A549 (cell line): ENCODE results near the gene KRTAP12-2. TPM values are rescaled to one million over a fixed set of nuclear protein-coding genes. Genes with fewer than 3 reads are reported as not detected.
A peak's percentile ranks its signal among the peaks of the same experiment; 100 is the strongest.

Experiments used
- ATAC-seq, 2 experiments: fragments of 200-7000 bp in 1 of 2; fragments of >200 bp in 1 of 2; cut with Nextera tagmentation in 1 of 2; cut with Tn5 transposase in 1 of 2; 3 replicates each; pipeline versions ENCODE4 v1.8.0 to v1.9.1; 2018 to 2020; ENCODE audit warnings: mild to moderate bottlenecking in 1 of 2, moderate library complexity in 1 of 2
- CTCF ChIA-PET: fragments of 300-600 bp; sonication (Branson Sonifier 250); formaldehyde crosslinking; extraction: SDS; loops from one replicate; lab custom pipeline; 2021; ENCODE audit warnings: antibody characterized with exemption, inconsistent platforms; lab: Yijun Ruan, JAX
- POLR2A ChIA-PET: fragments of 350-600 bp; formaldehyde crosslinking; extraction: SDS; loops from one replicate; lab custom pipeline; 2021; ENCODE audit warnings: antibody characterized with exemption, inconsistent platforms; lab: Yijun Ruan, JAX
- DNase-seq, 2 experiments: peaks; one replicate each; pipeline versions ENCODE4 v3.0.0 to v3.0.0-alpha.2; 2011 to 2016; ENCODE audit warnings: low read depth in 1 of 2, low spot score in 1 of 2
- FAIRE-seq: peaks from 2 replicates; lab custom pipeline; 2011; peaks lifted over from hg19 to GRCh38; lab: Jason Lieb, UNC
- H3K27ac ChIP-seq, 2 experiments: fragments of >200 bp; sonication (Bioruptor Twin); formaldehyde crosslinking; 3 replicates each; pipeline ENCODE4 v1.5.1; 2016 to 2017
- H3K4me1 ChIP-seq: fragments of >200 bp; sonication (Bioruptor Twin); formaldehyde crosslinking; 3 replicates; pipeline ENCODE4 v1.6.1; 2016
- H3K4me2 ChIP-seq: fragments of >200 bp; sonication (Bioruptor Twin); formaldehyde crosslinking; 3 replicates; pipeline ENCODE4 v1.6.1; 2016
- H3K4me3 ChIP-seq: fragments of >200 bp; sonication (Bioruptor Twin); formaldehyde crosslinking; 3 replicates; pipeline ENCODE4 v1.5.1; 2016
- H3K9me3 ChIP-seq: fragments of >200 bp; sonication (Bioruptor Twin); formaldehyde crosslinking; 3 replicates; pipeline ENCODE4 v1.6.1; 2016
- ATOH8 ChIP-seq: fragments of 250-450 bp; sonication (Bioruptor Pico); IDR thresholded peaks from 2 replicates; pipeline ENCODE4 v1.5.0; 2020; ENCODE audit warnings: low read depth, mild to moderate bottlenecking, moderate library complexity
- BHLHE40 ChIP-seq: IDR thresholded peaks from 2 replicates; pipeline ENCODE4 v1.6.1; 2012; ENCODE audit warnings: low read depth, low read length, inconsistent platforms
- CBX8 ChIP-seq: fragments of 200-600 bp; sonication (generic); IDR thresholded peaks from 2 replicates; pipeline ENCODE4 v1.6.1; 2016
- CHD2 ChIP-seq: fragments of 150-350 bp; IDR thresholded peaks from 2 replicates; pipeline ENCODE4 v1.6.1; 2014; ENCODE audit warnings: low read length; ENCODE audit not compliant: partially characterized antibody
- E2F6 ChIP-seq: IDR thresholded peaks from 2 replicates; pipeline ENCODE4 v1.6.1; 2012; ENCODE audit warnings: low read depth, borderline replicate concordance
- EHMT2 ChIP-seq: fragments of 200-600 bp; sonication (generic); IDR thresholded peaks from 2 replicates; pipeline ENCODE4 v1.6.1; 2016; ENCODE audit warnings: antibody characterized with exemption, low read depth, mild to moderate bottlenecking, moderate library complexity
- EP300 ChIP-seq, 2 experiments: fragments of >200 bp; sonication (Bioruptor Twin); formaldehyde crosslinking; IDR thresholded peaks; 2 replicates in 1 of 2; 3 replicates in 1 of 2; pipeline ENCODE4 v1.6.1; 2016 to 2017
- FOSB ChIP-seq: fragments of 250-450 bp; sonication (Bioruptor Pico); IDR thresholded peaks from 2 replicates; pipeline ENCODE4 v1.5.0; 2020; ENCODE audit warnings: mild to moderate bottlenecking, moderate library complexity
- KDM1A ChIP-seq: fragments of 200-600 bp; sonication (generic); IDR thresholded peaks from 2 replicates; pipeline ENCODE4 v1.6.1; 2016; ENCODE audit warnings: low read depth, mild to moderate bottlenecking
- MAFK ChIP-seq: fragments of 450-650 bp; IDR thresholded peaks from 2 replicates; pipeline ENCODE4 v1.6.1; 2014; ENCODE audit not compliant: partially characterized antibody
- MAX ChIP-seq: IDR thresholded peaks from 2 replicates; pipeline ENCODE4 v1.6.1; 2012
- MYC ChIP-seq: IDR thresholded peaks from 2 replicates; pipeline ENCODE4 v1.6.1; 2012; ENCODE audit warnings: mild to moderate bottlenecking, inconsistent platforms, low read length, improper control_type of control experiment, borderline replicate concordance
- NFE2L2 ChIP-seq: fragments of 150-350 bp; conservative IDR thresholded peaks from 2 replicates; pipeline ENCODE4 v1.6.1; 2014; ENCODE audit warnings: low read length
- NPAS2 ChIP-seq: fragments of 250-450 bp; sonication (Bioruptor Pico); IDR thresholded peaks from 2 replicates; pipeline ENCODE4 v1.8.0; 2022; ENCODE audit warnings: mild to moderate bottlenecking, moderate library complexity, borderline replicate concordance
- POLR2A ChIP-seq: IDR thresholded peaks from 2 replicates; pipeline ENCODE4 v1.6.1; 2012; ENCODE audit warnings: mild to moderate bottlenecking, low read length
- POLR2AphosphoS2 ChIP-seq: conservative IDR thresholded peaks from 2 replicates; pipeline ENCODE4 v1.6.1; 2012; ENCODE audit warnings: low read length, improper control_type of control experiment, inconsistent platforms
- RAD21 ChIP-seq, 2 experiments: fragments of >200 bp in 1 of 2; sonication (Bioruptor Twin) in 1 of 2; formaldehyde crosslinking in 1 of 2; IDR thresholded peaks in 1 of 2; conservative IDR thresholded peaks in 1 of 2; 2 replicates in 1 of 2; 3 replicates in 1 of 2; pipeline ENCODE4 v1.6.1; 2012 to 2018; ENCODE audit warnings: inconsistent platforms in 1 of 2
- RFX5 ChIP-seq: fragments of 450-650 bp; IDR thresholded peaks from 2 replicates; pipeline ENCODE4 v1.7.1; 2014; ENCODE audit warnings: antibody characterized with exemption, mild to moderate bottlenecking, moderate library complexity
- SMC3 ChIP-seq: fragments of >200 bp; sonication (Bioruptor Twin); formaldehyde crosslinking; IDR thresholded peaks from 3 replicates; pipeline ENCODE4 v1.6.1; 2018; ENCODE audit warnings: inconsistent platforms
- ZFP36 ChIP-seq: fragments of 450-650 bp; IDR thresholded peaks from 2 replicates; pipeline ENCODE4 v1.6.1; 2014; ENCODE audit warnings: borderline replicate concordance; ENCODE audit not compliant: partially characterized antibody
- WGBS: methylation state at CpG from one replicate; pipeline ENCODE4 v1.1.6; 2017; ENCODE audit errors: missing lambda C conversion rate; 5-methylcytosine and 5-hydroxymethylcytosine counted together
- polyA plus RNA-seq, 4 experiments: library from polyadenylated mRNA; depleted of rRNA in 3 of 4; stranded (reverse); fragments of >200 nt; fragmentation: RNase III in 1 of 4; extraction: RNeasy Plus Mini Kit Qiagen cat#74134 plus additional on column Dnase treatment in 1 of 4; gene quantifications; 2 replicates in 3 of 4; 3 replicates in 1 of 4; pipeline ENCODE4 v1.2.3, GENCODE V29; 2011 to 2017
- TF ChIP-seq, protein P1 (sequence below): IDR thresholded peaks from 2 replicates; pipeline ENCODE4 v1.6.1; 2012
- TF ChIP-seq, protein P2 (sequence below): fragments of 250-450 bp; sonication (Bioruptor Pico); IDR thresholded peaks from 2 replicates; pipeline ENCODE4 v1.5.0; 2021; ENCODE audit warnings: mild to moderate bottlenecking, moderate library complexity, borderline replicate concordance
- TF ChIP-seq, protein P3 (sequence below): fragments of 450-650 bp; IDR thresholded peaks from 2 replicates; pipeline ENCODE4 v1.6.1; 2014; ENCODE audit warnings: antibody characterized with exemption
- TF ChIP-seq, protein P4 (sequence below): fragments of 200-600 bp; sonication (generic); IDR thresholded peaks from 2 replicates; pipeline ENCODE4 v1.6.1; 2016; ENCODE audit warnings: antibody characterized with exemption, mild to moderate bottlenecking, moderate library complexity
- TF ChIP-seq, protein P5 (sequence below): fragments of 150-350 bp; IDR thresholded peaks from 2 replicates; pipeline ENCODE4 v1.6.1; 2014; ENCODE audit warnings: low read depth, mild to moderate bottlenecking, low read length

The KRTAP12-2 gene
- polyA plus RNA-seq, 2 of the 4 experiments (the other 2 are of a cell fraction), result not detected

DNA sequence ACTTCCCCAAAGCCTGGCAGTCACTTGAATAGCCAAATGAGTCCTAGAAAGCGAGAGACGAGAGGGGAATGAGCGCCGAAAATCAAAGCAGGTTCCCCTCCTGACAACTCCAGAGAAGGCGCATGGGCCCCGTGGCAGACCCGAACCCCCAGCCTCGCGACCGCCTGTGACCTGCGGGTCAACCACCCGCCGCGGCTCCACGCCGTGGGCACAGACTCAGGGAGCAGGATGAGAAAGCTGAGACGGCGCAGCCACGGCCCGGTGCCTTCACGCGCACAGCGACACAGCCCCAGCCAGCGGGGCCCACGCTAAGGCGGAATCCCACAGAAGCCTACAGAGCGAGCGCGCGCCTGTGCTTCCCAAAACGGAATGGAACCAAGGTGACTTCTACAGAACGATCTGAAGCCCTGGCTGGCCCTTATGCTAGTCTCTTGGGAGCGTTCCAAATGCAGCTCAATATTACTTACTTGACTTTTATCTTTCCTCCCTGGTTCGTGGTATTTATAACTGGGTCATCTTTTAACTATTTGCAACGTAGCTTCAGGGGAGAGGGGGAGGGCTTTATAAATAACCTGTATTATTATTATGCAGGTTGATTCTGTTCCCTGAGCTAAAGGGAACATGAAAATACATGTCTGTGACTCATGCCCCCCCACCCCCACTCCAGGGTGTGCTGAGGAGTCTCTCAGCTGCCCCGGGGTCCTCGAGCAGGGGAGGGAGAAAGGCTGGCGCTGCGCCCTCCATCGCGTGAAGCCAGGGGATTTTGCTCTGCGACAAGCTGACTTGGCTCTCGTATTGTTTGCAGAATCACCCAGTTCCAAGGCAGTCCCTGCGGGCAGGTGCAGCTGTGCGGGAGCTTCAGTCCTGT lies 42.9 kb upstream of the KRTAP12-2 start:
- POLR2A ChIA-PET, result no interaction called here
- TF ChIP-seq ATOH8 (CRISPR knock-in tag) (no peak), MYC (no peak), POLR2AphosphoS2 (no peak), BHLHE40 (no peak), EP300 (IDR thresholded peaks at IDR 0.05) (no peak), SMC3 (no peak), NFE2L2 (no peak), CBX8 (no peak), NPAS2 (no peak)
- TF ChIP-seq, protein P1, sequence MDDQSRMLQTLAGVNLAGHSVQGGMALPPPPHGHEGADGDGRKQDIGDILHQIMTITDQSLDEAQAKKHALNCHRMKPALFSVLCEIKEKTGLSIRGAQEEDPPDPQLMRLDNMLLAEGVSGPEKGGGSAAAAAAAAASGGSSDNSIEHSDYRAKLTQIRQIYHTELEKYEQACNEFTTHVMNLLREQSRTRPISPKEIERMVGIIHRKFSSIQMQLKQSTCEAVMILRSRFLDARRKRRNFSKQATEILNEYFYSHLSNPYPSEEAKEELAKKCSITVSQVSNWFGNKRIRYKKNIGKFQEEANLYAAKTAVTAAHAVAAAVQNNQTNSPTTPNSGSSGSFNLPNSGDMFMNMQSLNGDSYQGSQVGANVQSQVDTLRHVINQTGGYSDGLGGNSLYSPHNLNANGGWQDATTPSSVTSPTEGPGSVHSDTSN, result no peak
- TF ChIP-seq, all 56 proteins: peak for 0
- H3K4me1 ChIP-seq, result peaks cover 7% of the 10 kb centered on the region
- no peak for FAIRE-seq
- H3K4me3 ChIP-seq, result no peak overlapping the region
- no peak for DNase-seq
- H3K27ac ChIP-seq, result peak overlapping the region in 1 of 2 experiments; percentile 21; a peak in 1 of 6 replicates
- H3K4me2 ChIP-seq, result peak overlapping the region; percentile 56
- CTCF ChIA-PET, result no interaction called here
- no peak; a peak in 1 of 6 replicates for ATAC-seq
- 30% methylated on average over 21 of the region's 45 CpGs for WGBS
- no peaks in the 10 kb centered on the region for H3K9me3 ChIP-seq

DNA sequence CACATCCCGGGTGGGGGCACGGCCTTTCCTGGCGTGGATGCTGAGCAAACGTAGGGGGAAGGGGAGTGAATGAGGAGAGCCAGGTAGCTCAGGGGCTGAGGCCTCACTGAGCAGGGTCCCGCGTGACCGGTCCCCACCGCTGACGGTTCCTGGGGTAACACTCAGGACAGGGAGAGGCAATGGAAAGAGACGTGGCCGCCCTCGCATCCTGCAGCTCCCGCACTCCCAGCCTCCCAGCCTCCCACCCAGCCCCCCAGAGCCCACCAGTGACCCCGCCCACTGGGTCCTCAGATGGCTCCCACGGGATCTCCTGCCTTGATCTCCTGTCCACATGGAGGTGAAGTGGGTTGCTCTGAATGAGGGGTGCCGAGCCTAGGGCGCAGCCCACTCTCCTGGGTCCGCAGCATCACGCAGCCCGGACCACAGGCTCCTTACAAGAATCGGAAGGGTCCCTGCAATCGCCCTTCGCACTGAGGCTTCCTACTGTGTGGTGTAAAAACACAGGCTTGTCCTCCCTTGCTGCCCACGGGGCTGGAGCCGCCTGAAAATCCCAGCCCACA lies 42.2 kb upstream of the KRTAP12-2 start:
- 52% methylated on average over 9 of the region's 25 CpGs for WGBS
- TF ChIP-seq RAD21 (conservative IDR thresholded peaks at IDR 0.05 in 1 of 2, IDR thresholded peaks at IDR 0.05 in 1 of 2), result no peak
- no peak for TF ChIP-seq MAFK
- no peak for TF ChIP-seq ZFP36
- TF ChIP-seq EP300 (IDR thresholded peaks at IDR 0.05), result no peak
- TF ChIP-seq, protein P2, sequence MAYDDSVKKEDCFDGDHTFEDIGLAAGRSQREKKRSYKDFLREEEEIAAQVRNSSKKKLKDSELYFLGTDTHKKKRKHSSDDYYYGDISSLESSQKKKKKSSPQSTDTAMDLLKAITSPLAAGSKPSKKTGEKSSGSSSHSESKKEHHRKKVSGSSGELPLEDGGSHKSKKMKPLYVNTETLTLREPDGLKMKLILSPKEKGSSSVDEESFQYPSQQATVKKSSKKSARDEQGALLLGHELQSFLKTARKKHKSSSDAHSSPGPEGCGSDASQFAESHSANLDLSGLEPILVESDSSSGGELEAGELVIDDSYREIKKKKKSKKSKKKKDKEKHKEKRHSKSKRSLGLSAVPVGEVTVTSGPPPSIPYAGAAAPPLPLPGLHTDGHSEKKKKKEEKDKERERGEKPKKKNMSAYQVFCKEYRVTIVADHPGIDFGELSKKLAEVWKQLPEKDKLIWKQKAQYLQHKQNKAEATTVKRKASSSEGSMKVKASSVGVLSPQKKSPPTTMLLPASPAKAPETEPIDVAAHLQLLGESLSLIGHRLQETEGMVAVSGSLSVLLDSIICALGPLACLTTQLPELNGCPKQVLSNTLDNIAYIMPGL (CRISPR knock-in tag), result no peak
- no peak for TF ChIP-seq CHD2
- TF ChIP-seq RFX5, result no peak
- no peak for TF ChIP-seq EHMT2
- no peak for TF ChIP-seq SMC3
- TF ChIP-seq, protein P3, sequence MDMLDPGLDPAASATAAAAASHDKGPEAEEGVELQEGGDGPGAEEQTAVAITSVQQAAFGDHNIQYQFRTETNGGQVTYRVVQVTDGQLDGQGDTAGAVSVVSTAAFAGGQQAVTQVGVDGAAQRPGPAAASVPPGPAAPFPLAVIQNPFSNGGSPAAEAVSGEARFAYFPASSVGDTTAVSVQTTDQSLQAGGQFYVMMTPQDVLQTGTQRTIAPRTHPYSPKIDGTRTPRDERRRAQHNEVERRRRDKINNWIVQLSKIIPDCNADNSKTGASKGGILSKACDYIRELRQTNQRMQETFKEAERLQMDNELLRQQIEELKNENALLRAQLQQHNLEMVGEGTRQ, result no peak
- TF ChIP-seq MAX, result no peak
- TF ChIP-seq POLR2A, result no peak
- no peak for TF ChIP-seq KDM1A
- no peak for TF ChIP-seq E2F6
- TF ChIP-seq, protein P4, sequence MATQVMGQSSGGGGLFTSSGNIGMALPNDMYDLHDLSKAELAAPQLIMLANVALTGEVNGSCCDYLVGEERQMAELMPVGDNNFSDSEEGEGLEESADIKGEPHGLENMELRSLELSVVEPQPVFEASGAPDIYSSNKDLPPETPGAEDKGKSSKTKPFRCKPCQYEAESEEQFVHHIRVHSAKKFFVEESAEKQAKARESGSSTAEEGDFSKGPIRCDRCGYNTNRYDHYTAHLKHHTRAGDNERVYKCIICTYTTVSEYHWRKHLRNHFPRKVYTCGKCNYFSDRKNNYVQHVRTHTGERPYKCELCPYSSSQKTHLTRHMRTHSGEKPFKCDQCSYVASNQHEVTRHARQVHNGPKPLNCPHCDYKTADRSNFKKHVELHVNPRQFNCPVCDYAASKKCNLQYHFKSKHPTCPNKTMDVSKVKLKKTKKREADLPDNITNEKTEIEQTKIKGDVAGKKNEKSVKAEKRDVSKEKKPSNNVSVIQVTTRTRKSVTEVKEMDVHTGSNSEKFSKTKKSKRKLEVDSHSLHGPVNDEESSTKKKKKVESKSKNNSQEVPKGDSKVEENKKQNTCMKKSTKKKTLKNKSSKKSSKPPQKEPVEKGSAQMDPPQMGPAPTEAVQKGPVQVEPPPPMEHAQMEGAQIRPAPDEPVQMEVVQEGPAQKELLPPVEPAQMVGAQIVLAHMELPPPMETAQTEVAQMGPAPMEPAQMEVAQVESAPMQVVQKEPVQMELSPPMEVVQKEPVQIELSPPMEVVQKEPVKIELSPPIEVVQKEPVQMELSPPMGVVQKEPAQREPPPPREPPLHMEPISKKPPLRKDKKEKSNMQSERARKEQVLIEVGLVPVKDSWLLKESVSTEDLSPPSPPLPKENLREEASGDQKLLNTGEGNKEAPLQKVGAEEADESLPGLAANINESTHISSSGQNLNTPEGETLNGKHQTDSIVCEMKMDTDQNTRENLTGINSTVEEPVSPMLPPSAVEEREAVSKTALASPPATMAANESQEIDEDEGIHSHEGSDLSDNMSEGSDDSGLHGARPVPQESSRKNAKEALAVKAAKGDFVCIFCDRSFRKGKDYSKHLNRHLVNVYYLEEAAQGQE, result no peak
- TF ChIP-seq, protein P5, sequence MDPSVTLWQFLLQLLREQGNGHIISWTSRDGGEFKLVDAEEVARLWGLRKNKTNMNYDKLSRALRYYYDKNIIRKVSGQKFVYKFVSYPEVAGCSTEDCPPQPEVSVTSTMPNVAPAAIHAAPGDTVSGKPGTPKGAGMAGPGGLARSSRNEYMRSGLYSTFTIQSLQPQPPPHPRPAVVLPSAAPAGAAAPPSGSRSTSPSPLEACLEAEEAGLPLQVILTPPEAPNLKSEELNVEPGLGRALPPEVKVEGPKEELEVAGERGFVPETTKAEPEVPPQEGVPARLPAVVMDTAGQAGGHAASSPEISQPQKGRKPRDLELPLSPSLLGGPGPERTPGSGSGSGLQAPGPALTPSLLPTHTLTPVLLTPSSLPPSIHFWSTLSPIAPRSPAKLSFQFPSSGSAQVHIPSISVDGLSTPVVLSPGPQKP, result no peak
- no peak for TF ChIP-seq FOSB (CRISPR knock-in tag)
- Histone ChIP-seq H3K27ac (no peak overlapping the region), H3K9me3 (no peaks in the 10 kb centered on the region), H3K4me3 (no peak overlapping the region), H3K4me1 (peaks cover 7% of the 10 kb centered on the region), H3K4me2 (no peak overlapping the region)
- DNase-seq (no peak), FAIRE-seq (no peak), ATAC-seq (no peak)
- ChIA-PET POLR2A (no interaction called here), CTCF (no interaction called here)
